HepG2 (cell line): Measurements from ENCODE around the gene FUT3. TPM values are rescaled to one million over a fixed set of nuclear protein-coding genes. Genes with fewer than 3 reads are reported as not detected.

Source experiments
- BRCA1 ChIP-seq: sonication (generic); formaldehyde crosslinking; IDR thresholded peaks from 2 replicates; pipeline ENCODE4 v1.4.0; 2020; ENCODE audit warnings: missing genetic modification reagents
- FOXC1 ChIP-seq: sonication (generic); formaldehyde crosslinking; IDR thresholded peaks from 2 replicates; pipeline ENCODE4 v1.8.0; 2022; ENCODE audit warnings: mild to moderate bottlenecking, missing genetic modification reagents, borderline replicate concordance
- HDAC1 ChIP-seq: sonication (generic); formaldehyde crosslinking; IDR thresholded peaks from 2 replicates; pipeline ENCODE4 v1.5.1; 2020; ENCODE audit warnings: mild to moderate bottlenecking, missing genetic modification reagents
- MIER2 ChIP-seq: IDR thresholded peaks from 2 replicates; pipeline ENCODE4 v1.6.1; 2016; ENCODE audit warnings: missing biosample characterization, missing genetic modification reagents
- PRPF4 ChIP-seq: fragments of 200-400 bp; formaldehyde crosslinking; IDR thresholded peaks from 2 replicates; pipeline ENCODE4 v1.6.1; 2016; ENCODE audit warnings: low read length, low read depth; ENCODE audit not compliant: poor library complexity, severe bottlenecking
- XBP1 ChIP-seq: sonication (generic); formaldehyde crosslinking; IDR thresholded peaks from 2 replicates; pipeline ENCODE4 v1.5.0; 2020; ENCODE audit warnings: missing genetic modification reagents
- ZNF17 ChIP-seq: sonication (generic); formaldehyde crosslinking; IDR thresholded peaks from 2 replicates; pipeline ENCODE4 v1.5.0; 2020; ENCODE audit warnings: mild to moderate bottlenecking, missing genetic modification reagents
- ZNF253 ChIP-seq: sonication (generic); formaldehyde crosslinking; IDR thresholded peaks from 2 replicates; pipeline ENCODE4 v1.8.0; 2022; ENCODE audit warnings: mild to moderate bottlenecking, missing genetic modification reagents, borderline replicate concordance
- ZNF547 ChIP-seq: sonication (generic); formaldehyde crosslinking; IDR thresholded peaks from 2 replicates; pipeline ENCODE4 v1.5.1; 2020; ENCODE audit warnings: mild to moderate bottlenecking, missing genetic modification reagents
- ZNF562 ChIP-seq: sonication (generic); formaldehyde crosslinking; IDR thresholded peaks from 2 replicates; pipeline ENCODE4 v1.8.0; 2022; ENCODE audit warnings: missing genetic modification reagents, borderline replicate concordance
- ZNF737 ChIP-seq: sonication (generic); formaldehyde crosslinking; IDR thresholded peaks from 2 replicates; pipeline ENCODE4 v1.5.0; 2020; ENCODE audit warnings: missing genetic modification reagents, mild to moderate bottlenecking, borderline replicate concordance
- polyA plus RNA-seq, 8 experiments: library from polyadenylated mRNA; depleted of rRNA in 3 of 8; stranded (reverse) in 7 of 8; unstranded in 1 of 8; fragments of >200 nt; fragmentation: Illumina TruSeq in 4 of 8; extraction: Trizol in 4 of 8; gene quantifications; 2 replicates each; pipeline versions ENCODE4 v1.2.1 to v1.2.3, GENCODE V29; 2011 to 2016; ENCODE audit warnings: low read depth in 4 of 8, missing spikeins in 1 of 8, mixed read lengths in 1 of 8; ENCODE audit not compliant: insufficient read depth in 1 of 8
- total RNA-seq, 5 experiments: library from RNA; depleted of rRNA; stranded (reverse); fragments of >200 nt; fragmentation: Illumina TruSeq; extraction: Trizol; gene quantifications; 2 replicates each; pipeline ENCODE4 v1.2.3, GENCODE V29; 2016; ENCODE audit warnings: low read depth in 1 of 5
- TF ChIP-seq, protein P1 (sequence below): sonication (generic); formaldehyde crosslinking; IDR thresholded peaks from 2 replicates; pipeline ENCODE4 v1.5.1; 2020; ENCODE audit warnings: mild to moderate bottlenecking, moderate library complexity, missing genetic modification reagents
- TF ChIP-seq, protein P2 (sequence below): sonication (generic); formaldehyde crosslinking; conservative IDR thresholded peaks from 2 replicates; pipeline ENCODE4 v1.4.0; 2020; ENCODE audit warnings: mild to moderate bottlenecking, missing genetic modification reagents, moderate library complexity
- TF ChIP-seq, protein P3 (sequence below): IDR thresholded peaks from 2 replicates; pipeline ENCODE4 v1.4.0; 2020; ENCODE audit warnings: mild to moderate bottlenecking, missing genetic modification reagents
- TF ChIP-seq, protein P4 (sequence below): IDR thresholded peaks from 2 replicates; pipeline ENCODE4 v1.6.1; 2016; ENCODE audit warnings: missing biosample characterization, missing genetic modification reagents, low read depth
- TF ChIP-seq, protein P5 (sequence below): IDR thresholded peaks from 2 replicates; pipeline ENCODE4 v1.6.1; 2016

FUT3 gene
- total and polyA plus RNA-seq, 2 of the 13 experiments (the other 11 are each of a cell fraction or from before 2014, with no cell fraction given), result 0.53 to 1.1 TPM

DNA sequence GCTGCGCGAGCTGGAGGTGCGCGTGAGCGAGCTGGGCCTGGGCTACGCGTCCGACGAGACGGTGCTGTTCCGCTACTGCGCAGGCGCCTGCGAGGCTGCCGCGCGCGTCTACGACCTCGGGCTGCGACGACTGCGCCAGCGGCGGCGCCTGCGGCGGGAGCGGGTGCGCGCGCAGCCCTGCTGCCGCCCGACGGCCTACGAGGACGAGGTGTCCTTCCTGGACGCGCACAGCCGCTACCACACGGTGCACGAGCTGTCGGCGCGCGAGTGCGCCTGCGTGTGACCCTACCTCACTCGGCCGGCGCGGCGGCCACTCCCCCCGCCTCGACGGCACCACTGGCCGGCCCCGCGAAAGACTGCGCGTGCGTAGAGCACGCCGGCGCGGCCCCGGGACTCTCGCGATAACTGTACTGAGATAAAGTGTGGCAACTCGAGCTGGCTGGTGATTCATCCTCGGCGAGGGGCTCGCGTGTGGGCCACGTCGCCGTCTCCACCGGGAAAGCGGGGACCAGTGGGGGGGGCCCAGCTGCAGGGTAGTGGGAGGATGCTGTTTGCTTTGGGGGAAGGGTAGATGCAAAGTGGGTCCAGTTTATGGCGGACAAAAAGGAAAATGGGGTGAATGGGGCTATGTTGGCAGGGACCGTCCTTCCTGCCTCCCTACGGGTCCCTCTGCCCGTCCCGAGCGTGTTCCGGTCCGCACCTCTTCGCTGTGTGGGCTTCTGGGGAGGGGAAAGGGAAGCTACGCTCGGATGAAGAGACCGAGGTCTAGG lies 23.2 kb downstream of the FUT3 start (continued):
- peak; percentile 71; the same call in 1 of the 2 replicates for TF ChIP-seq HDAC1 (CRISPR knock-in tag)
- TF ChIP-seq, protein P1, sequence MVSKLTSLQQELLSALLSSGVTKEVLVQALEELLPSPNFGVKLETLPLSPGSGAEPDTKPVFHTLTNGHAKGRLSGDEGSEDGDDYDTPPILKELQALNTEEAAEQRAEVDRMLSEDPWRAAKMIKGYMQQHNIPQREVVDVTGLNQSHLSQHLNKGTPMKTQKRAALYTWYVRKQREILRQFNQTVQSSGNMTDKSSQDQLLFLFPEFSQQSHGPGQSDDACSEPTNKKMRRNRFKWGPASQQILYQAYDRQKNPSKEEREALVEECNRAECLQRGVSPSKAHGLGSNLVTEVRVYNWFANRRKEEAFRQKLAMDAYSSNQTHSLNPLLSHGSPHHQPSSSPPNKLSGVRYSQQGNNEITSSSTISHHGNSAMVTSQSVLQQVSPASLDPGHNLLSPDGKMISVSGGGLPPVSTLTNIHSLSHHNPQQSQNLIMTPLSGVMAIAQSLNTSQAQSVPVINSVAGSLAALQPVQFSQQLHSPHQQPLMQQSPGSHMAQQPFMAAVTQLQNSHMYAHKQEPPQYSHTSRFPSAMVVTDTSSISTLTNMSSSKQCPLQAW (CRISPR knock-in tag), result peak; percentile 85
- TF ChIP-seq, protein P2, sequence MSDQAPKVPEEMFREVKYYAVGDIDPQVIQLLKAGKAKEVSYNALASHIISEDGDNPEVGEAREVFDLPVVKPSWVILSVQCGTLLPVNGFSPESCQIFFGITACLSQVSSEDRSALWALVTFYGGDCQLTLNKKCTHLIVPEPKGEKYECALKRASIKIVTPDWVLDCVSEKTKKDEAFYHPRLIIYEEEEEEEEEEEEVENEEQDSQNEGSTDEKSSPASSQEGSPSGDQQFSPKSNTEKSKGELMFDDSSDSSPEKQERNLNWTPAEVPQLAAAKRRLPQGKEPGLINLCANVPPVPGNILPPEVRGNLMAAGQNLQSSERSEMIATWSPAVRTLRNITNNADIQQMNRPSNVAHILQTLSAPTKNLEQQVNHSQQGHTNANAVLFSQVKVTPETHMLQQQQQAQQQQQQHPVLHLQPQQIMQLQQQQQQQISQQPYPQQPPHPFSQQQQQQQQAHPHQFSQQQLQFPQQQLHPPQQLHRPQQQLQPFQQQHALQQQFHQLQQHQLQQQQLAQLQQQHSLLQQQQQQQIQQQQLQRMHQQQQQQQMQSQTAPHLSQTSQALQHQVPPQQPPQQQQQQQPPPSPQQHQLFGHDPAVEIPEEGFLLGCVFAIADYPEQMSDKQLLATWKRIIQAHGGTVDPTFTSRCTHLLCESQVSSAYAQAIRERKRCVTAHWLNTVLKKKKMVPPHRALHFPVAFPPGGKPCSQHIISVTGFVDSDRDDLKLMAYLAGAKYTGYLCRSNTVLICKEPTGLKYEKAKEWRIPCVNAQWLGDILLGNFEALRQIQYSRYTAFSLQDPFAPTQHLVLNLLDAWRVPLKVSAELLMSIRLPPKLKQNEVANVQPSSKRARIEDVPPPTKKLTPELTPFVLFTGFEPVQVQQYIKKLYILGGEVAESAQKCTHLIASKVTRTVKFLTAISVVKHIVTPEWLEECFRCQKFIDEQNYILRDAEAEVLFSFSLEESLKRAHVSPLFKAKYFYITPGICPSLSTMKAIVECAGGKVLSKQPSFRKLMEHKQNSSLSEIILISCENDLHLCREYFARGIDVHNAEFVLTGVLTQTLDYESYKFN (CRISPR knock-in tag), result peak; percentile 58; the same call in 1 of the 2 replicates
- no peak for TF ChIP-seq XBP1 (CRISPR knock-in tag)
- no peak for TF ChIP-seq ZNF562
- peak; percentile 98 for TF ChIP-seq ZNF547 (CRISPR knock-in tag)
- TF ChIP-seq, protein P3, sequence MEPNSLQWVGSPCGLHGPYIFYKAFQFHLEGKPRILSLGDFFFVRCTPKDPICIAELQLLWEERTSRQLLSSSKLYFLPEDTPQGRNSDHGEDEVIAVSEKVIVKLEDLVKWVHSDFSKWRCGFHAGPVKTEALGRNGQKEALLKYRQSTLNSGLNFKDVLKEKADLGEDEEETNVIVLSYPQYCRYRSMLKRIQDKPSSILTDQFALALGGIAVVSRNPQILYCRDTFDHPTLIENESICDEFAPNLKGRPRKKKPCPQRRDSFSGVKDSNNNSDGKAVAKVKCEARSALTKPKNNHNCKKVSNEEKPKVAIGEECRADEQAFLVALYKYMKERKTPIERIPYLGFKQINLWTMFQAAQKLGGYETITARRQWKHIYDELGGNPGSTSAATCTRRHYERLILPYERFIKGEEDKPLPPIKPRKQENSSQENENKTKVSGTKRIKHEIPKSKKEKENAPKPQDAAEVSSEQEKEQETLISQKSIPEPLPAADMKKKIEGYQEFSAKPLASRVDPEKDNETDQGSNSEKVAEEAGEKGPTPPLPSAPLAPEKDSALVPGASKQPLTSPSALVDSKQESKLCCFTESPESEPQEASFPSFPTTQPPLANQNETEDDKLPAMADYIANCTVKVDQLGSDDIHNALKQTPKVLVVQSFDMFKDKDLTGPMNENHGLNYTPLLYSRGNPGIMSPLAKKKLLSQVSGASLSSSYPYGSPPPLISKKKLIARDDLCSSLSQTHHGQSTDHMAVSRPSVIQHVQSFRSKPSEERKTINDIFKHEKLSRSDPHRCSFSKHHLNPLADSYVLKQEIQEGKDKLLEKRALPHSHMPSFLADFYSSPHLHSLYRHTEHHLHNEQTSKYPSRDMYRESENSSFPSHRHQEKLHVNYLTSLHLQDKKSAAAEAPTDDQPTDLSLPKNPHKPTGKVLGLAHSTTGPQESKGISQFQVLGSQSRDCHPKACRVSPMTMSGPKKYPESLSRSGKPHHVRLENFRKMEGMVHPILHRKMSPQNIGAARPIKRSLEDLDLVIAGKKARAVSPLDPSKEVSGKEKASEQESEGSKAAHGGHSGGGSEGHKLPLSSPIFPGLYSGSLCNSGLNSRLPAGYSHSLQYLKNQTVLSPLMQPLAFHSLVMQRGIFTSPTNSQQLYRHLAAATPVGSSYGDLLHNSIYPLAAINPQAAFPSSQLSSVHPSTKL (CRISPR knock-in tag), result peak; percentile 57
- TF ChIP-seq, protein P4, sequence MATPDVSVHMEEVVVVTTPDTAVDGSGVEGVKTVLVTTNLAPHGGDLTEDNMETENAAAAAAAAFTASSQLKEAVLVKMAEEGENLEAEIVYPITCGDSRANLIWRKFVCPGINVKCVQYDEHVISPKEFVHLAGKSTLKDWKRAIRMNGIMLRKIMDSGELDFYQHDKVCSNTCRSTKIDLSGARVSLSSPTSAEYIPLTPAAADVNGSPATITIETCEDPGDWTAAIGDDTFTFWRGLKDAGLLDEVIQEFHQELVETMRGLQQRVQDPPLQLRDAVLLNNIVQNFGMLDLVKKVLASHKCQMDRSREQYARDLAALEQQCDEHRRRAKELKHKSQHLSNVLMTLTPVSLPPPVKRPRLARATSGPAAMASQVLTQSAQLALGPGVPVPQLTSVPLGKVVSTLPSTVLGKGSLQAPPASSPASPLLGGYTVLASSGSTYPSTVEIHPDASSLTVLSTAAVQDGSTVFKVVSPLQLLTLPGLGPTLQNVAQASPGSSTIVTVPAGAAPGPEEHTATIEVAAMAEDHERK (CRISPR knock-in tag), result peak; percentile 55; the same call in 1 of the 2 replicates
- peak; percentile 69; the same call in 1 of the 2 replicates for TF ChIP-seq FOXC1 (CRISPR knock-in tag)
- peak; percentile 18; the same call in 1 of the 2 replicates for TF ChIP-seq MIER2 (CRISPR knock-in tag)
- TF ChIP-seq, protein P5, sequence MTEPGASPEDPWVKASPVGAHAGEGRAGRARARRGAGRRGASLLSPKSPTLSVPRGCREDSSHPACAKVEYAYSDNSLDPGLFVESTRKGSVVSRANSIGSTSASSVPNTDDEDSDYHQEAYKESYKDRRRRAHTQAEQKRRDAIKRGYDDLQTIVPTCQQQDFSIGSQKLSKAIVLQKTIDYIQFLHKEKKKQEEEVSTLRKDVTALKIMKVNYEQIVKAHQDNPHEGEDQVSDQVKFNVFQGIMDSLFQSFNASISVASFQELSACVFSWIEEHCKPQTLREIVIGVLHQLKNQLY (CRISPR knock-in tag), result peak; percentile 69; the same call in 1 of the 2 replicates
- TF ChIP-seq ZNF253 (CRISPR knock-in tag), result no peak
- no peak for TF ChIP-seq PRPF4
- TF ChIP-seq BRCA1 (CRISPR knock-in tag), result no peak
- TF ChIP-seq ZNF737, result no peak
- no peak for TF ChIP-seq ZNF17 (CRISPR knock-in tag)
